Vagina (tissue), 2 donors: ENCODE results near the gene POU2F1. TPM values are rescaled to one million over a fixed set of nuclear protein-coding genes. Genes with fewer than 3 reads are reported as not detected.

ENCODE experiments used
- DNase-seq, 2 donors: peaks; one replicate each; pipeline ENCODE4 v3.0.0-alpha.2; 2017; ENCODE audit errors: extremely low spot score in 2 of 2
- H3K27ac ChIP-seq: fragments of 200-600 bp; sonication (generic); one replicate; pipeline ENCODE4 v1.5.1; 2019
- H3K27me3 ChIP-seq: fragments of 200-600 bp; sonication (generic); one replicate; pipeline ENCODE4 v1.5.1; 2019
- H3K36me3 ChIP-seq, 2 donors: fragments of 200-600 bp; sonication (generic); one replicate each; pipeline ENCODE4 v1.5.1; 2017 to 2019
- H3K4me1 ChIP-seq: fragments of 200-600 bp; sonication (generic); one replicate; pipeline ENCODE4 v1.5.1; 2019
- H3K4me3 ChIP-seq, 2 donors: fragments of 200-600 bp; sonication (generic); 1 replicate in 1 of 2; 2 replicates in 1 of 2; pipeline ENCODE4 v1.5.1; 2016 to 2019
- H3K9me3 ChIP-seq: fragments of 200-600 bp; sonication (generic); one replicate; pipeline ENCODE4 v1.5.1; 2019
- POLR2A ChIP-seq, 2 donors: fragments of 450-650 bp; IDR thresholded peaks; one replicate each; pipeline ENCODE4 v1.6.1; 2017; ENCODE audit warnings: antibody characterized with exemption in 2 of 2, mild to moderate bottlenecking in 2 of 2, moderate library complexity in 2 of 2
- POLR2AphosphoS5 ChIP-seq, 2 donors: sonication (generic); formaldehyde crosslinking; IDR thresholded peaks; one replicate each; pipeline ENCODE4 v1.9.0; 2017; ENCODE audit warnings: antibody characterized with exemption in 2 of 2, mild to moderate bottlenecking in 2 of 2, low read depth in 1 of 2; ENCODE audit not compliant: insufficient read depth in 1 of 2
- intact Hi-C: fragments of 100-400 bp; cut with DNase I; formaldehyde crosslinking; loops from one replicate; pipeline ENCODE4 v1.15.1; 2023
- total RNA-seq: library from RNA; depleted of rRNA; stranded (reverse); fragments of >200 nt; gene quantifications from one replicate; pipeline ENCODE4 v1.2.3, GENCODE V29; 2016
- TF ChIP-seq, protein P1 (sequence below), 3 experiments: fragments of 450-650 bp in 2 of 3; fragments of 200-600 bp in 1 of 3; sonication (generic) in 1 of 3; IDR thresholded peaks; one replicate each; pipeline ENCODE4 v1.5.1; 2017 to 2019; ENCODE audit warnings: antibody characterized with exemption in 3 of 3, mild to moderate bottlenecking in 2 of 3, moderate library complexity in 2 of 3

The POU2F1 gene
- total RNA-seq, 1 donor from 2014 or later = 10.8 TPM

DNA sequence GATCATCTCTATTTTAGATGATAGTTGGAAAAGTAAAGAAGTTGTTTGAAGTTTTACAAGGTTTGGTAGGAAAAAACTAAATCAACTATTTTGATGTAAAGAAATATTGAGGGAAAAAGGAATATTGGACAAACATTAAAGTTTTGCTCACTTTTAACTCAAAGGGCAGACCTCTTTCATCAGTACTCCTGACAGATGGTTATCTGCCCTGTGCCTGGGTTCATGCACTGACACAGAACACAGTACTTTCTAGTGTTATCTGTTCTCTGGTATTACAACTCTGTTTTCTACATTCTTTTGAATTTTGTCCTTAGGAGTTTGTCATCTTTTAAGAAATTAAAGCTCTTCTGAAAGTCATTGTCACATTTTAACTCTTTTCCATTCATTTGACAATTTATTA lies 118.7 kb downstream of the POU2F1 start:
- intact Hi-C loops = no loop called here
- H3K27me3 ChIP-seq = no peaks in the 10 kb centered on the region
- H3K27ac ChIP-seq = no peak overlapping the region
- no peaks in the 10 kb centered on the region for H3K4me1 ChIP-seq
- DNase-seq = no peak
- H3K4me3 ChIP-seq = no peak overlapping the region
- no peaks in the 10 kb centered on the region for H3K9me3 ChIP-seq
- H3K36me3 ChIP-seq = peaks cover 0 to 17% of the 10 kb centered on the region in 2 donors
- TF ChIP-seq POLR2A (IDR thresholded peaks at IDR 0.05) (no peak), POLR2AphosphoS5 (IDR thresholded peaks at IDR 0.05; ENCODE audit: insufficient read depth in 1 of 2, low read depth in 1 of 2) (no peak)
- TF ChIP-seq, protein P1, sequence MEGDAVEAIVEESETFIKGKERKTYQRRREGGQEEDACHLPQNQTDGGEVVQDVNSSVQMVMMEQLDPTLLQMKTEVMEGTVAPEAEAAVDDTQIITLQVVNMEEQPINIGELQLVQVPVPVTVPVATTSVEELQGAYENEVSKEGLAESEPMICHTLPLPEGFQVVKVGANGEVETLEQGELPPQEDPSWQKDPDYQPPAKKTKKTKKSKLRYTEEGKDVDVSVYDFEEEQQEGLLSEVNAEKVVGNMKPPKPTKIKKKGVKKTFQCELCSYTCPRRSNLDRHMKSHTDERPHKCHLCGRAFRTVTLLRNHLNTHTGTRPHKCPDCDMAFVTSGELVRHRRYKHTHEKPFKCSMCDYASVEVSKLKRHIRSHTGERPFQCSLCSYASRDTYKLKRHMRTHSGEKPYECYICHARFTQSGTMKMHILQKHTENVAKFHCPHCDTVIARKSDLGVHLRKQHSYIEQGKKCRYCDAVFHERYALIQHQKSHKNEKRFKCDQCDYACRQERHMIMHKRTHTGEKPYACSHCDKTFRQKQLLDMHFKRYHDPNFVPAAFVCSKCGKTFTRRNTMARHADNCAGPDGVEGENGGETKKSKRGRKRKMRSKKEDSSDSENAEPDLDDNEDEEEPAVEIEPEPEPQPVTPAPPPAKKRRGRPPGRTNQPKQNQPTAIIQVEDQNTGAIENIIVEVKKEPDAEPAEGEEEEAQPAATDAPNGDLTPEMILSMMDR (IDR thresholded peaks at IDR 0.05) = no peak

DNA sequence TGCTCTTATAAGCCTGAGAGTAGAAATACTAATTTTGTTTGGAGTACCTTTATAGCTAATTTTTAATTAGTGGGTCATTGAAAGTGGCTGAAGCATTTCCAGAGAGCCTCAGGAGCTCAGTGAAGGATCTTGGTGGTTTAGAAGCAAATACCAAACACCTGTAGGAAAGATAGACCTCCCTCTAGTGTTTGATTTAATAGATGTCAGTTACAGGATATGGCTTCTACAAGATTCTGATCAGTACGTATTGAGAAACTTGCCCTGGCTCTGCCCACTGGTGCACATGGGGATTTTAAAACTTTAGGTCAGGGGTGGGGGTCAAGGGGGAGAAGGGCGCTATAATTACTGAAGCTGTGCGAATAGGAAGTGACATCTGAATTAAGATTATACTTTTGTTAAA lies 122.2 kb downstream of the POU2F1 start:
- Histone ChIP-seq H3K4me3 (no peak overlapping the region), H3K27ac (no peak overlapping the region), H3K9me3 (no peaks in the 10 kb centered on the region), H3K4me1 (no peaks in the 10 kb centered on the region), H3K36me3 (peaks cover 0 to 6% of the 10 kb centered on the region in 2 donors), H3K27me3 (no peaks in the 10 kb centered on the region)
- DNase-seq = no peak
- TF ChIP-seq POLR2AphosphoS5 (IDR thresholded peaks at IDR 0.05; ENCODE audit: insufficient read depth in 1 of 2, low read depth in 1 of 2) = no peak
- no peak for TF ChIP-seq POLR2A (IDR thresholded peaks at IDR 0.05)
- TF ChIP-seq, protein P1 (IDR thresholded peaks at IDR 0.05) = no peak
- intact Hi-C loops = no loop called here

DNA sequence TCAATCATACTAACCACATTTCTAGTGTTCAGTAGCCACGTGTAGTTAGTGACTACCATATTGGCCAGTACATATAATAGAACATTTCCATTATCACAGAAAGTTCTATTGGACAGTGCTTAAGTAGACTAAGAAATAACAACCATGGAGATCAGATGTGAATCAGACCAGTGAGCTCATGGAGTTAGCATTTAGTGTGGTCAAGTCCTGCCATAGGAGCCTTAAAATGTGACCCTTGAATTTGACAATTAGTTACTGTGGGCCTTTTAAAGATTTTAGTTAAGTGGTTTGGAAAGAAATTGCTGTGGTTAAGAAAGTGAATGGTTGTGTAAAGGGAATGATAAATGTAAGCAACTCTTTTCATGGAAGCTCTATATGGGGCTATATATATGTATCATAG lies 123.4 kb downstream of the POU2F1 start:
- peaks cover 0 to 6% of the 10 kb centered on the region in 2 donors for H3K36me3 ChIP-seq
- H3K27ac ChIP-seq = no peak overlapping the region
- TF ChIP-seq, protein P1 (IDR thresholded peaks at IDR 0.05) = no peak
- TF ChIP-seq POLR2AphosphoS5 (IDR thresholded peaks at IDR 0.05; ENCODE audit: insufficient read depth in 1 of 2, low read depth in 1 of 2) (no peak), POLR2A (IDR thresholded peaks at IDR 0.05) (no peak)
- no peak for DNase-seq
- H3K27me3 ChIP-seq = no peaks in the 10 kb centered on the region
- no peak overlapping the region for H3K4me3 ChIP-seq
- no peaks in the 10 kb centered on the region for H3K9me3 ChIP-seq
- H3K4me1 ChIP-seq = no peaks in the 10 kb centered on the region
- intact Hi-C loops = no loop called here

DNA sequence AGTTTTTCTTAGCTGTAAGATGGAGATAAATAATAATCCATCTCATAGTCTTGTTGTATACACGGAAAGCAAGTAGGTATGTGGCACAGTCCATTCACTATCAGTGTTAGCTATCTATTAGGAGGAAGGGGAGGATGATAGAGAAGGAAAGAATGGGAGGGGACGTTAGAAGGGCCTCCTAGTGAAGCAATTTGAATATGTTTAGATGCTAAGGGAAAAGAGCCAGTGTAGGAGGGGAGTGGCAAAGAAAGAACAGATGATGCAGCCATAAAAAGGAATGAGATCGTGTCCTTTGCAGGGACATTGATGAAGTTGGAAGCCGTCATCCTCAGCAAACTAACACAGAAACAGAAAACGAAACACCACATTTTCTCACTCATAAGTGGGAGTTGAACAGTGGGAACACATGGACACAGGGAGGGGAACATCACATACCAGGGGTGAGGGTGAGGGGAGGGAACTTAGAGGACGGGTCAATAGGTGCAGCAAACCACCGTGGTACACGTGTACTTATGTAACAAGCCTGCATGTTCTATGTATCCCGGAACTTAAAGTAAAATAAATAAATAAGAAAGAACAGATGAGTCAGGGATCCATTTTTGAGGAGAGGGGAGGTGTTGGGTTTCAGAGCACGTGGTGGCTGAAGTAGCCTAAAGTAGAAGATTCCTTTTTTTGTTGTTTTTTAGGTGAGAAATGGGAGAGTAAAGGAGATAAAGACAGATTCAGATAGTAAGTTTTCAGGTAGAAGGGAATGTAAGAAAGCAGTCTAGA lies 124.1 kb downstream of the POU2F1 start:
- Histone ChIP-seq H3K4me3 (no peak overlapping the region), H3K9me3 (no peaks in the 10 kb centered on the region), H3K36me3 (peaks cover 0 to 6% of the 10 kb centered on the region in 2 donors), H3K27me3 (no peaks in the 10 kb centered on the region), H3K27ac (no peak overlapping the region), H3K4me1 (no peaks in the 10 kb centered on the region)
- no peak for DNase-seq
- intact Hi-C loops = no loop called here
- TF ChIP-seq POLR2A (IDR thresholded peaks at IDR 0.05) (no peak), POLR2AphosphoS5 (IDR thresholded peaks at IDR 0.05; ENCODE audit: insufficient read depth in 1 of 2, low read depth in 1 of 2) (no peak)
- TF ChIP-seq, protein P1 (IDR thresholded peaks at IDR 0.05) = no peak

DNA sequence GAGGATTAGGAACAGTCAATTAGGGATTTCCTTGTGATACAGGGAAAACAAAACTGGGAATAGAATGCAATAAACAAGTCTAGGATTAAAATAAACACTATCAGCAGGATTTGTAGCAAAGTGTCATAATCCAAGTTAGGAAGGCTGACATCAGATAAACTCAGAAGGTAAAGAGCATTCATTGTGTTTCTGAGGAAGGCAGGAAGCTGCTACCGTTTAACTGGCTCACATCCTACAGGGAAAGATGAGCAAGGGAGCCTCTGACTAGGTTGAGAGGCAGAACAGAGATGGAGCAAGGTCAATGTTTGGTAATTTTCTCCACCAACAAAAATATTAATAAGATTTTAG lies 124.7 kb downstream of the POU2F1 start:
- TF ChIP-seq, protein P1 (IDR thresholded peaks at IDR 0.05) = no peak
- TF ChIP-seq POLR2AphosphoS5 (IDR thresholded peaks at IDR 0.05; ENCODE audit: insufficient read depth in 1 of 2, low read depth in 1 of 2) (no peak), POLR2A (IDR thresholded peaks at IDR 0.05) (no peak)
- no peaks in the 10 kb centered on the region for H3K9me3 ChIP-seq
- no peak overlapping the region for H3K27ac ChIP-seq
- no peaks in the 10 kb centered on the region for H3K4me1 ChIP-seq
- no peaks in the 10 kb centered on the region for H3K27me3 ChIP-seq
- DNase-seq = no peak
- no peak overlapping the region for H3K4me3 ChIP-seq
- peaks cover 0 to 6% of the 10 kb centered on the region in 2 donors for H3K36me3 ChIP-seq
- intact Hi-C loops = no loop called here
